Motor neuron (in vitro differentiated cells): Measurements from ENCODE around the gene TAF1D. TPM values are rescaled to one million over a fixed set of nuclear protein-coding genes. Genes with fewer than 3 reads are reported as not detected.
"Not testable (repeated sequence)": the region's sequence is repeated elsewhere in the genome, so short reads cannot be mapped to it uniquely, and the experiment has no call there.

Experiments
- ATAC-seq, 8 experiments: fragments of 200-7000 bp; cut with Tn5 transposase; replicated peaks in 6 of 8; 2 replicates each; pipeline ENCODE4 v1.8.0; 2021; ENCODE audit warnings: mild to moderate bottlenecking in 8 of 8, moderate library complexity in 8 of 8
- H3K27ac ChIP-seq, 2 donors: fragments of 250-450 bp; sonication (Bioruptor Pico); 2 replicates each; pipeline ENCODE4 v1.9.0; 2021; ENCODE audit warnings: antibody characterized with exemption in 2 of 2, mild to moderate bottlenecking in 2 of 2, moderate library complexity in 1 of 2
- H3K4me1 ChIP-seq, 2 donors: fragments of 250-450 bp; sonication (Bioruptor Pico); replicated peaks in 1 of 2; 2 replicates each; pipeline ENCODE4 v1.6.1; 2021; ENCODE audit warnings: antibody characterized with exemption in 2 of 2, mild to moderate bottlenecking in 2 of 2, moderate library complexity in 1 of 2
- H3K4me3 ChIP-seq, 5 donors: fragments of 250-450 bp; sonication (Bioruptor Pico); 2 replicates each; pipeline ENCODE4 v1.9.0; 2021; ENCODE audit warnings: antibody characterized with exemption in 5 of 5, mild to moderate bottlenecking in 5 of 5, moderate library complexity in 4 of 5
- WGBS, 10 experiments: fragments of 450-650 bp; shearing (Covaris generic); methylation state at CpG; one replicate each; pipeline ENCODE4 v1.0.0; 2022; 5-methylcytosine and 5-hydroxymethylcytosine counted together
- in situ Hi-C, 9 experiments: fragments of 400-800 bp; cut with MboI; loops; one replicate each; pipeline ENCODE4 v1.15.0; 2021; ENCODE audit warnings: low sequenced_read_pairs in 9 of 9, low pct_unique_long_range_greater_than_20kb in 2 of 9; ENCODE audit not compliant: unreplicated experiment in 9 of 9
- total RNA-seq, 8 experiments: library from RNA; unstranded; fragments of 300-600 nt; gene quantifications; 2 replicates each; pipeline versions ENCODE4 v1.2.3 to v1.2.4, GENCODE V29; 2022

Gene TAF1D
- total RNA-seq = 100 to 1,000 TPM in 7 of 8 experiments, 10 to 100 TPM in 1; 96.5 to 273 (median 145) TPM

DNA sequence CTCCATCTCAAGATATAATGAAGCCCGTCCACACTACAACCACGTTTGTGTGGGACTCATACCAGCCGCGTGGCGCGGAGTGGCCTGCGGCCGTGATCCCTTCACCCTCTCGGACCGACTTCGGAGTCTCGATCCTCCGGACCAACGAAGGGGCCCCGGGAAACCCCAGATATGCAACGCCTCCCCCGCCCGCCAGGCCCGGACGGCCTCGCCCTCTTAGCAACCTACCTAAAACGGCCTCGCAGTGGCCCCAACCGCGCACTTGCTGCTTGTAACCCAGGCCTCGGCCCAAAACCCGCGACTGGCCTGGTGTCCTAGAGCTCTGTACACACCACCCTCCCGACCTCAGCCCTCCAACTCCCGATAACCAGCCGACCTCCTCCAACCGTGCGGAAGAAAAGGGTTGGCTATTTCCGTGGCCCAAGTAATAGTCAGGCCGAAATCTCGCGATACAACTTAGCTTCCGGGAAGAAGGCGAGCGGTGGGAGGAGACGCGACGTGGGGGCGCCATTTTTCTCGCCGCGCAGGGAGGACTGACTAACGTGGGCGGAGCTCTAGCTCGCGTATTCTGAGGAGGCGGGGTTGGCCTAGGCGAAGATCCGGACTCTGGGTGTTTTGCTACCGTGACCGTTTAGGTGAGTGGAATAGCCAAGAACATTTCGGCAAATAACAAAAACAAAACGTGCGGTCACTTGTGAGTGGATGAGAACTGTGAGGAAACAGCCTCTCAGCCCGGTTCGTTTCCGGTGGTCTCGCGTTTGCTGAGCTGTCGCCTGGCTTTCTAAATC, at the start of gene TAF1D, which contains the start of gene C11orf54:
Gene TAF1D (minus strand): TSS at position 402 of the 788 bp plus-strand sequence. CDS start 2,191 bp downstream, outside the sequence.
Gene C11orf54 (plus strand): TSS at position 579 of the 788 bp plus-strand sequence. CDS start 5,722 bp downstream, outside the sequence.
- in situ Hi-C loops = no loop called here
- peaks cover 26 to 47% of the 10 kb centered on the region in 2 donors for H3K4me1 ChIP-seq
- peak within 1 kb of the TSS; percentile 67 to 93 (median 72) for H3K4me3 ChIP-seq
- WGBS, 10 experiments = 0 to 1% (median 0%) methylated on average over 5 to 25 of the region's 65 CpGs; no CpG with 5 or more reads in 5 of the 10 experiments
- H3K27ac ChIP-seq = peak within 1 kb of the TSS; percentile 88 to 94
- peak; percentile 83 to 95 (median 92) for ATAC-seq

- 0 to 17% (median 2%) methylated on average over 1 to 13 of the region's 13 CpGs for WGBS, 10 experiments
- in situ Hi-C loops = no loop called here
- H3K27ac ChIP-seq = peak overlapping the region; percentile 95
- ATAC-seq = peak in 2 of 8 experiments; percentile 2 to 4
- peaks cover 4 to 6% of the 10 kb centered on the region in 2 donors for H3K4me1 ChIP-seq
- peak overlapping the region; percentile 72 to 95 (median 91) for H3K4me3 ChIP-seq
Measured at GRCh38 chr11:93784935-93785360, 43.7 kb upstream of the TAF1D start.

- 0 to 1% (median 0%) methylated on average over 2 to 19 of the region's 72 CpGs; no CpG with 5 or more reads in 5 of the 10 experiments for WGBS, 10 experiments
- ATAC-seq = peak; percentile 95 to 98 (median 97)
- in situ Hi-C loops = no loop called here
- H3K4me3 ChIP-seq = peak within 1 kb of the TSS; percentile 72 to 95 (median 91)
- peaks cover 4 to 6% of the 10 kb centered on the region in 2 donors for H3K4me1 ChIP-seq
- peak within 1 kb of the TSS; percentile 95 for H3K27ac ChIP-seq
Measured at GRCh38 chr11:93784145-93784934, 43.0 kb upstream of the TAF1D start, which contains the start of gene MED17. TSS of gene MED17 (plus strand) at chr11:93784282. CDS start at chr11:93784514, 232 bp downstream.

- Histone ChIP-seq H3K4me3 (peak overlapping the region; percentile 72 to 95 (median 91)), H3K4me1 (peaks cover 4 to 6% of the 10 kb centered on the region in 2 donors), H3K27ac (peak overlapping the region; percentile 95)
- WGBS, 10 experiments = 0 to 29% (median 0%) methylated on average over 1 to 8 of the region's 10 CpGs; no CpG with 5 or more reads in 2 of the 10 experiments
- peak; percentile 50 to 76 (median 68) for ATAC-seq
- in situ Hi-C loops = no loop called here
Measured at GRCh38 chr11:93783765-93784144, 42.5 kb upstream of the TAF1D start.

GRCh38 chr11:93783362-93783761, 42.1 kb upstream of the TAF1D start:
- ATAC-seq = no peak
- in situ Hi-C loops = no loop called here
- Histone ChIP-seq H3K4me3 (peak overlapping the region; percentile 72 to 95 (median 91)), H3K27ac (peak overlapping the region in 1 of 2 donors; percentile 95), H3K4me1 (peaks cover 4 to 6% of the 10 kb centered on the region in 2 donors)
- 26 to 60% (median 50%) methylated on average over 1 to 7 of the region's 7 CpGs for WGBS, 10 experiments

GRCh38 chr11:93775289-93775688, 34.0 kb upstream of the TAF1D start:
- Histone ChIP-seq H3K4me3 (no peak overlapping the region), H3K27ac (no peak overlapping the region), H3K4me1 (no peaks in the 10 kb centered on the region)
- in situ Hi-C loops = no loop called here
- ATAC-seq = peak in 1 of 8 experiments; percentile 53
- 0 to 100% (median 47%) methylated on average over 1 to 2 of the region's 2 CpGs; no CpG with 5 or more reads in 2 of the 10 experiments for WGBS, 10 experiments

GRCh38 chr11:93774560-93774959, 33.3 kb upstream of the TAF1D start:
- H3K4me3 ChIP-seq, H3K4me1 ChIP-seq, H3K27ac ChIP-seq, in situ Hi-C loops, ATAC-seq: not testable (repeated sequence)
- 87 to 100% (median 100%) methylated on average over 1 to 3 of the region's 3 CpGs; no CpG with 5 or more reads in 2 of the 10 experiments for WGBS, 10 experiments

GRCh38 chr11:93773601-93774200, 32.4 kb upstream of the TAF1D start:
- Histone ChIP-seq H3K27ac (no peak overlapping the region), H3K4me3 (no peak overlapping the region), H3K4me1 (no peaks in the 10 kb centered on the region)
- ATAC-seq = no peak
- in situ Hi-C loops = no loop called here
- no CpG with 5 or more reads among the region's 10 CpGs for WGBS, 10 experiments

DNA sequence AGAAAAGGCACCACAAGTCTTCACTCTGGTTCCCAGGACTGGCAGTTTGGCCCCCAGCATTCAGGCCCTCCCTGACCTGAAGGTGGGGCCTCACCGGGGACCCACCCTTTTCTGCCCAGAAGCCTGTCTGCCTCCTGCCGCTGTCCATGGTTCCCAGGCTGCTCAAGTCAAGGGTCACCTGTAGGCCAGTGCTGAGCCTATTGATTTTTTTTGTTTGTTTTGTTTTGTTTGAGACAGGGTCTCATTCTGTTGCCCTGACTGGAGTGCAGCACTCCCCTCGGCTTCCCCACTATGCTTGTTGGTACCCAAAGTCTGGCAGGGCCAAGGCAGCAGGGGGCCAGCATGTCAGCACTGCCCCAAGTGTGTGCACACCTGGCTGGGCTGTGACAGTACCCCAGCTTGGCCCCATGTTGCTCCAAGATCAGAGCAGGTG, 31.8 kb upstream of the TAF1D start:
- Histone ChIP-seq H3K27ac (no peak overlapping the region), H3K4me1 (no peaks in the 10 kb centered on the region), H3K4me3 (no peak overlapping the region)
- 0 to 90% (median 29%) methylated on average over 1 to 2 of the region's 3 CpGs; no CpG with 5 or more reads in 7 of the 10 experiments for WGBS, 10 experiments
- in situ Hi-C loops = no loop called here
- no peak for ATAC-seq

DNA sequence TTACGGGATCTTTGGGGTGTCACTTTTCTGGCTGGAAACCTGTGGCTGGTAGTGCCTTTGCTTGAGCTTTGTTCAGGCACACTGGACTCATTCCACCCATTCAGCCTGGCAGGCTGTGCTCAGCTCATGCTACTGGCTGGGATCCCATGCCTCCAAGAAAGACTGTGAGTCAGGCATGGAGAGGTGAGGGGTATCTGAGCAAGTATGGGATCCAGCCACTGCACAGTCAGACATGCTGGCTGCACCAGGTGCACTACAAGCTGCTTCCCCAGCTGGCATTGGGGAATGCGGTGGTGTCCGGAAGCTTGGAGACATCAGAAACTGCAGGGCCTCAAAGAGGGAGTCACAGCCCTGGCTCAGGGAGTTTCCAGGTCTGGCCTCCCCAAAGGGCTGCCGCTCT, 30.8 kb upstream of the TAF1D start:
- in situ Hi-C loops = no loop called here
- ATAC-seq = no peak
- Histone ChIP-seq H3K27ac (no peak overlapping the region), H3K4me1 (no peaks in the 10 kb centered on the region), H3K4me3 (no peak overlapping the region)
- 100% methylated on average over 1 to 3 of the region's 4 CpGs; no CpG with 5 or more reads in 2 of the 10 experiments for WGBS, 10 experiments

DNA sequence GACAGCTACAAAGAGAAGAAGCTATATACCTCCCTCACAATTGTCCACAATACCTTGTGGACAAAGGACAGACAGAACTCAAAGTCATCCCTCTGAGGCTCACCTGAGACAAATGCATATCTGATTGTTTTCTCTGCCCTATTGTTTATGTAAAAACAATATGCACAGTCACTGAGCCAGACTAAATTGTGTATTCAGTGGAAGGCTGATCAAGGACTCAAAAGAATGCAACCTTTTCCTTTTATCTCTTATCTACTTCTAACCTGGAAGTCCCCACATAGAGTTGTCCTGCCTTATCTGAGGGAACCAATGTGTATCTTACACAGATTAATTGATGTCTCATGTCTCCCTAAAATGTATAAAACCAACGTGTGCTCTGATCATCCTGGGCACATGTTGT, 28.9 kb upstream of the TAF1D start:
- ATAC-seq = no peak
- Histone ChIP-seq H3K4me3 (no peak overlapping the region), H3K27ac (no peak overlapping the region), H3K4me1 (no peaks in the 10 kb centered on the region)
- in situ Hi-C loops = no loop called here
- 0 to 100% (median 75%) methylated on average over 1 of the region's 1 CpG; no CpG with 5 or more reads in 5 of the 10 experiments for WGBS, 10 experiments

GRCh38 chr11:93767018-93767417, 25.7 kb upstream of the TAF1D start:
- in situ Hi-C loops = no loop called here
- WGBS, 10 experiments = 38 to 100% (median 100%) methylated on average over 1 to 2 of the region's 3 CpGs; no CpG with 5 or more reads in 4 of the 10 experiments
- ATAC-seq = no peak

More at GRCh38 chr11:93767018-93767417, 25.7 kb upstream of the TAF1D start:
- Histone ChIP-seq H3K4me3 (no peak overlapping the region), H3K4me1 (no peaks in the 10 kb centered on the region), H3K27ac (no peak overlapping the region)
